ENCODE measurements around the gene GDF3.

GRCh38 chr12:7642287-7642686 lies 53.3 kb downstream of the GDF3 start:
- TF ChIP-seq MYC (IDR thresholded peaks at IDR 0.05; ENCODE audit: borderline replicate concordance, low read length) (no peak), POLR2A (IDR thresholded peaks at IDR 0.05; ENCODE audit: low read length) (no peak), KDM1A (IDR thresholded peaks at IDR 0.05; ENCODE audit: low read depth) (no peak)
- TF ChIP-seq, protein P1, sequence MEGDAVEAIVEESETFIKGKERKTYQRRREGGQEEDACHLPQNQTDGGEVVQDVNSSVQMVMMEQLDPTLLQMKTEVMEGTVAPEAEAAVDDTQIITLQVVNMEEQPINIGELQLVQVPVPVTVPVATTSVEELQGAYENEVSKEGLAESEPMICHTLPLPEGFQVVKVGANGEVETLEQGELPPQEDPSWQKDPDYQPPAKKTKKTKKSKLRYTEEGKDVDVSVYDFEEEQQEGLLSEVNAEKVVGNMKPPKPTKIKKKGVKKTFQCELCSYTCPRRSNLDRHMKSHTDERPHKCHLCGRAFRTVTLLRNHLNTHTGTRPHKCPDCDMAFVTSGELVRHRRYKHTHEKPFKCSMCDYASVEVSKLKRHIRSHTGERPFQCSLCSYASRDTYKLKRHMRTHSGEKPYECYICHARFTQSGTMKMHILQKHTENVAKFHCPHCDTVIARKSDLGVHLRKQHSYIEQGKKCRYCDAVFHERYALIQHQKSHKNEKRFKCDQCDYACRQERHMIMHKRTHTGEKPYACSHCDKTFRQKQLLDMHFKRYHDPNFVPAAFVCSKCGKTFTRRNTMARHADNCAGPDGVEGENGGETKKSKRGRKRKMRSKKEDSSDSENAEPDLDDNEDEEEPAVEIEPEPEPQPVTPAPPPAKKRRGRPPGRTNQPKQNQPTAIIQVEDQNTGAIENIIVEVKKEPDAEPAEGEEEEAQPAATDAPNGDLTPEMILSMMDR (IDR thresholded peaks at IDR 0.05): no peak
